Right lobe of liver (tissue), 4 donors: ENCODE results near the gene NSMCE3.

Experiments used
- POLR2A ChIP-seq: fragments of 450-650 bp; IDR thresholded peaks from one replicate; pipeline ENCODE4 v1.6.1; 2017; ENCODE audit warnings: antibody characterized with exemption, mild to moderate bottlenecking
- TF ChIP-seq, protein P1 (sequence below), 4 donors: fragments of 200-600 bp in 3 of 4; fragments of 450-650 bp in 1 of 4; IDR thresholded peaks; one replicate each; pipeline versions ENCODE4 v1.5.1 to v1.8.0; 2016 to 2022; ENCODE audit warnings: antibody characterized with exemption in 4 of 4, mild to moderate bottlenecking in 2 of 4
- donor health status: DM: no; HTN: no; CAD: no.
- donor health status: DM: no; HTN: no; CAD: no.
- donor health status: DM: no; HTN: yes; CAD: no.

DNA sequence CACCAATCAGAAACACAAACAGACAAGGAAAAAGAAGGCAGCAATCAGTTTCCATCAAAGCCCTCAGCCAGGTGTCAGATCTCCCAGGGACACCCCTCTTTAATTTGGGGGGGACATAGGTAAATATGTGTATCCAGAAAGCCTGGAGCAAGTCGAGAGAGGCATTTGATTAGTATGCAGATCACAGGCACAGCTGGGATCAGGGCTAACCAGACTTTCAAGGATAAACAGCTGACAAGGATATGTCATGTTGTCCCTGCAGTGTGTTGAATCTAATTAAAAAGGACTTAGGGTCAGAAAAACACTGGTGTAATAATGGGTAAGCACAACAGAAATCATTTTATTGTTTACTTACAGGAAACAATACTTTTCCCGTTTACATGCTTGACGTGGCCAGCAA, 30.2 kb downstream of the NSMCE3 start:
- TF ChIP-seq POLR2A = no peak
- TF ChIP-seq, protein P1, sequence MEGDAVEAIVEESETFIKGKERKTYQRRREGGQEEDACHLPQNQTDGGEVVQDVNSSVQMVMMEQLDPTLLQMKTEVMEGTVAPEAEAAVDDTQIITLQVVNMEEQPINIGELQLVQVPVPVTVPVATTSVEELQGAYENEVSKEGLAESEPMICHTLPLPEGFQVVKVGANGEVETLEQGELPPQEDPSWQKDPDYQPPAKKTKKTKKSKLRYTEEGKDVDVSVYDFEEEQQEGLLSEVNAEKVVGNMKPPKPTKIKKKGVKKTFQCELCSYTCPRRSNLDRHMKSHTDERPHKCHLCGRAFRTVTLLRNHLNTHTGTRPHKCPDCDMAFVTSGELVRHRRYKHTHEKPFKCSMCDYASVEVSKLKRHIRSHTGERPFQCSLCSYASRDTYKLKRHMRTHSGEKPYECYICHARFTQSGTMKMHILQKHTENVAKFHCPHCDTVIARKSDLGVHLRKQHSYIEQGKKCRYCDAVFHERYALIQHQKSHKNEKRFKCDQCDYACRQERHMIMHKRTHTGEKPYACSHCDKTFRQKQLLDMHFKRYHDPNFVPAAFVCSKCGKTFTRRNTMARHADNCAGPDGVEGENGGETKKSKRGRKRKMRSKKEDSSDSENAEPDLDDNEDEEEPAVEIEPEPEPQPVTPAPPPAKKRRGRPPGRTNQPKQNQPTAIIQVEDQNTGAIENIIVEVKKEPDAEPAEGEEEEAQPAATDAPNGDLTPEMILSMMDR (IDR thresholded peaks at IDR 0.05) = no peak
